Keratinocyte (primary cell): ENCODE data around the gene VRK3.

Experiments used
- CTCF ChIP-seq, 3 experiments: IDR thresholded peaks in 1 of 3; conservative IDR thresholded peaks in 1 of 3; optimal IDR thresholded peaks in 1 of 3; 2 replicates in 2 of 3; 3 replicates in 1 of 3; pipeline versions ENCODE3 to v1.5.1; 2011; ENCODE audit warnings: low read length in 3 of 3, mild to moderate bottlenecking in 3 of 3, moderate library complexity in 2 of 3, control low read depth in 1 of 3, inconsistent platforms in 1 of 3; ENCODE audit not compliant: insufficient read depth in 2 of 3; ENCODE audit errors: extremely low read depth in 1 of 3
- EZH2 ChIP-seq: IDR thresholded peaks from one replicate; pipeline ENCODE4 v1.6.1; 2012; ENCODE audit warnings: inconsistent platforms, mild to moderate bottlenecking, low read length, moderate library complexity

GRCh38 chr19:49986354-49986753, 38.8 kb downstream of the VRK3 start:
- TF ChIP-seq CTCF (optimal IDR thresholded peaks at IDR 0.05 in 1 of 3, IDR thresholded peaks at IDR 0.05 in 1 of 3, conservative IDR thresholded peaks at IDR 0.05 in 1 of 3; ENCODE audit: extremely low read depth in 1 of 3, insufficient read depth in 2 of 3, low read length in 3 of 3), result no peak
- TF ChIP-seq EZH2, result no peak
